Astrocyte (in vitro differentiated cells and primary cell): Measurements from ENCODE around the gene TNFSF8.

Source experiments
- EZH2 ChIP-seq: IDR thresholded peaks from 2 replicates; pipeline ENCODE4 v1.6.1; 2012; ENCODE audit warnings: mild to moderate bottlenecking, low read length, inconsistent platforms; ENCODE audit not compliant: insufficient read depth
- TF ChIP-seq, protein P1 (sequence below): IDR thresholded peaks from 2 replicates; pipeline ENCODE4 v1.5.1; 2011; ENCODE audit warnings: low read depth, mild to moderate bottlenecking, inconsistent platforms, low read length, moderate library complexity; ENCODE audit not compliant: insufficient read depth

DNA sequence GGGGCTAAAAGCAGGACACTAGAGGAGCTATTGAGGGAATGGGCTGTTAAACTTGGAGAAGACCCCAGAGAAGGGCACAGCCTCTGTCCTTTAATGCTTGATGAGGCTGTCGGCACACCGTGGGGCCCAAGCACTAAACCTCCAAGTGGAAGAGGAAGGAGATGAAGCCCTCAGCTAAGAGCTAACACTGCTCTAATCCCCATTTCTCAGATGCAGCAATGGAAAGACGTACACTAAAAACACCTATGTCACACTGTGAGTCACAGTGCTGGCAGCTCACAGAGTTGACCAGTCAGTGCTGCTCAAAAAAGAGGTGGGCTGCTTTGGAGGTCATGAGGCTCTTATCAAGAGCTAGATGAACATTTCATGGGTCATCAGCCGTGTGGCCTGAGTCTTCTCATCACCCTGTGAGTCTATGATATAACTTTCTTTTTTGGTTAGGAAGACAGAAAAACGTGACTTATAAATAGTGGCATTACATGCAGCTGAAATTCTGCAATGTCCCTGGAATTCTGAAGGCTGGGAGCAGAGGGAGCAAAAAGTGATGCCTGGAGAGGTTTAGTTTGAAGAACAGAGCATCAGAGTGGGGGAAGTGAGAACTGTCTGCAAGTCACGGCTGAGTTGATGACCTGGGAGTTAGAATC lies 21.5 kb downstream of the TNFSF8 start:
- TF ChIP-seq, protein P1, sequence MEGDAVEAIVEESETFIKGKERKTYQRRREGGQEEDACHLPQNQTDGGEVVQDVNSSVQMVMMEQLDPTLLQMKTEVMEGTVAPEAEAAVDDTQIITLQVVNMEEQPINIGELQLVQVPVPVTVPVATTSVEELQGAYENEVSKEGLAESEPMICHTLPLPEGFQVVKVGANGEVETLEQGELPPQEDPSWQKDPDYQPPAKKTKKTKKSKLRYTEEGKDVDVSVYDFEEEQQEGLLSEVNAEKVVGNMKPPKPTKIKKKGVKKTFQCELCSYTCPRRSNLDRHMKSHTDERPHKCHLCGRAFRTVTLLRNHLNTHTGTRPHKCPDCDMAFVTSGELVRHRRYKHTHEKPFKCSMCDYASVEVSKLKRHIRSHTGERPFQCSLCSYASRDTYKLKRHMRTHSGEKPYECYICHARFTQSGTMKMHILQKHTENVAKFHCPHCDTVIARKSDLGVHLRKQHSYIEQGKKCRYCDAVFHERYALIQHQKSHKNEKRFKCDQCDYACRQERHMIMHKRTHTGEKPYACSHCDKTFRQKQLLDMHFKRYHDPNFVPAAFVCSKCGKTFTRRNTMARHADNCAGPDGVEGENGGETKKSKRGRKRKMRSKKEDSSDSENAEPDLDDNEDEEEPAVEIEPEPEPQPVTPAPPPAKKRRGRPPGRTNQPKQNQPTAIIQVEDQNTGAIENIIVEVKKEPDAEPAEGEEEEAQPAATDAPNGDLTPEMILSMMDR = no peak
- no peak for TF ChIP-seq EZH2
